Stimulated activated CD4-positive, alpha-beta T cell treated with anti-CD3 and anti-CD28 coated beads, Interleukin-1b, Interleukin-23, amount 100 ng/mL, for 4 hours (primary cell): Measurements from ENCODE around the gene DENND5B.
"Not testable (repeated sequence)": the region's sequence is repeated elsewhere in the genome, so short reads cannot be mapped to it uniquely, and the experiment has no call there.

Source experiments
- DNase-seq, 2 donors: peaks; one replicate each; pipeline ENCODE4 v3.0.0-alpha.2; 2020; ENCODE audit warnings: low read depth in 2 of 2

DENND5B gene

GRCh38 chr12:31590642-31591379 lies at the start of gene DENND5B:
TSS of gene DENND5B (minus strand) at chr12:31591136. CDS start at chr12:31590832, 304 bp downstream.
- peak in 1 of 2 donors; percentile 20 for DNase-seq

- no peak for DNase-seq
Measured at GRCh38 chr12:31634620-31635019, 43.7 kb upstream of the DENND5B start.

GRCh38 chr12:31633464-31633863 lies 42.5 kb upstream of the DENND5B start:
- DNase-seq, result no peak

- DNase-seq, result no peak
Measured at GRCh38 chr12:31631809-31632208, 40.9 kb upstream of the DENND5B start.

GRCh38 chr12:31631023-31631724 lies 40.2 kb upstream of the DENND5B start:
- DNase-seq, result no peak

- DNase-seq, result no peak
Measured at GRCh38 chr12:31629756-31630732, 39.1 kb upstream of the DENND5B start.

GRCh38 chr12:31627456-31628054 lies 36.6 kb upstream of the DENND5B start:
- no peak for DNase-seq

GRCh38 chr12:31626270-31626995 lies 35.5 kb upstream of the DENND5B start:
- no peak for DNase-seq

- no peak for DNase-seq
Measured at GRCh38 chr12:31622038-31622437, 31.1 kb upstream of the DENND5B start.

- DNase-seq, result no peak
Measured at GRCh38 chr12:31620311-31620710, 29.4 kb upstream of the DENND5B start.

- no peak for DNase-seq
Measured at GRCh38 chr12:31618228-31619025, 27.5 kb upstream of the DENND5B start.

- no peak for DNase-seq
Measured at GRCh38 chr12:31612819-31613218, 21.9 kb upstream of the DENND5B start.

GRCh38 chr12:31608299-31608698 lies 17.4 kb upstream of the DENND5B start:
- DNase-seq, result not testable (repeated sequence)

GRCh38 chr12:31605531-31605930 lies 14.6 kb upstream of the DENND5B start:
- no peak for DNase-seq

- no peak for DNase-seq
Measured at GRCh38 chr12:31603546-31604009, 12.6 kb upstream of the DENND5B start.

- no peak for DNase-seq
Measured at GRCh38 chr12:31600750-31601149, 9.8 kb upstream of the DENND5B start.

GRCh38 chr12:31600252-31600651 lies 9.3 kb upstream of the DENND5B start:
- DNase-seq, result no peak

GRCh38 chr12:31599053-31599452 lies 8.1 kb upstream of the DENND5B start:
- no peak for DNase-seq

GRCh38 chr12:31597066-31597465 lies 6.1 kb upstream of the DENND5B start:
- DNase-seq, result no peak

- DNase-seq, result no peak
Measured at GRCh38 chr12:31594681-31595080, 3.7 kb upstream of the DENND5B start.
